Ascending aorta (tissue), 2 donors: ENCODE measurements around the gene KRT222. TPM values are rescaled to one million over a fixed set of nuclear protein-coding genes. Genes with fewer than 3 reads are reported as not detected.

ENCODE experiments used
- DNase-seq, 2 donors: peaks; one replicate each; pipeline ENCODE4 v3.0.0-alpha.2; 2019; ENCODE audit warnings: low spot score in 2 of 2
- H3K27ac ChIP-seq, 2 donors: fragments of 200-600 bp; sonication (generic); one replicate each; pipeline ENCODE4 v1.5.1; 2016 to 2017; ENCODE audit warnings: mild to moderate bottlenecking in 1 of 2
- H3K27me3 ChIP-seq: fragments of 200-600 bp; sonication (generic); one replicate; pipeline ENCODE4 v1.5.1; 2017
- H3K36me3 ChIP-seq, 2 donors: fragments of 200-600 bp; sonication (generic); one replicate each; pipeline ENCODE4 v1.5.1; 2016
- H3K4me1 ChIP-seq, 2 donors: fragments of 200-600 bp; sonication (generic); one replicate each; pipeline ENCODE4 v1.5.1; 2016 to 2017; ENCODE audit warnings: mild to moderate bottlenecking in 1 of 2
- H3K4me3 ChIP-seq, 2 donors: fragments of 200-600 bp; sonication (generic); one replicate each; pipeline ENCODE4 v1.5.1; 2016 to 2017; ENCODE audit warnings: mild to moderate bottlenecking in 1 of 2
- H3K9me3 ChIP-seq, 2 donors: fragments of 200-600 bp; sonication (generic); one replicate each; pipeline ENCODE4 v1.5.1; 2016
- intact Hi-C: fragments of 100-400 bp; cut with DNase I; formaldehyde crosslinking; loops from one replicate; pipeline ENCODE4 v1.15.1; 2023
- total RNA-seq: library from RNA; depleted of rRNA; stranded (reverse); fragments of >200 nt; gene quantifications from one replicate; pipeline ENCODE4 v1.1.0, GENCODE V29; 2016
- TF ChIP-seq, protein P1 (sequence below), 3 experiments: fragments of 200-600 bp in 2 of 3; fragments of 450-650 bp in 1 of 3; sonication (generic) in 2 of 3; IDR thresholded peaks; one replicate each; pipeline ENCODE4 v1.5.1; 2016 to 2019; ENCODE audit warnings: antibody characterized with exemption in 3 of 3, mild to moderate bottlenecking in 1 of 3, moderate library complexity in 1 of 3

The KRT222 gene
- total RNA-seq, 1 donor from 2014 or later = 3.4 TPM

DNA sequence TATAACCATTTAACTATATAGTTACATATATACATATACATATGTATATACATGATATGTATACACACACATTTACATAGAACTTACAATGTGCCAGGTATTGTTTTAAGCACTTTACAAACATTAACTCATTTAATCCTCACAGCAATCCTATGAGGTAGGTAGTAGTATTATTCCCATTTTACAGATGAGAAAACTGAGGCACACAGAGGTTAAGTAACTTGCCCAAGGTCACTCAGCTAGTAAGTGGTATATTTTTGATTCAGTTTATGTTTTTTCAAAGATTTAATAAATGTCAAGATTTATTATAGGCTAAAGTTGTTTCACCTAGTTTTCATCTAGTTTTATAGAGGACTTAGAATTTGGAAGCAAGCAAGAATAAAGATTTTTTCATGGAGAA, 6.6 kb downstream of the KRT222 start:
- Histone ChIP-seq H3K4me1 (no peaks in the 10 kb centered on the region), H3K9me3 (no peaks in the 10 kb centered on the region), H3K36me3 (no peaks in the 10 kb centered on the region), H3K4me3 (no peak overlapping the region), H3K27me3 (no peaks in the 10 kb centered on the region), H3K27ac (no peak overlapping the region)
- TF ChIP-seq, protein P1, sequence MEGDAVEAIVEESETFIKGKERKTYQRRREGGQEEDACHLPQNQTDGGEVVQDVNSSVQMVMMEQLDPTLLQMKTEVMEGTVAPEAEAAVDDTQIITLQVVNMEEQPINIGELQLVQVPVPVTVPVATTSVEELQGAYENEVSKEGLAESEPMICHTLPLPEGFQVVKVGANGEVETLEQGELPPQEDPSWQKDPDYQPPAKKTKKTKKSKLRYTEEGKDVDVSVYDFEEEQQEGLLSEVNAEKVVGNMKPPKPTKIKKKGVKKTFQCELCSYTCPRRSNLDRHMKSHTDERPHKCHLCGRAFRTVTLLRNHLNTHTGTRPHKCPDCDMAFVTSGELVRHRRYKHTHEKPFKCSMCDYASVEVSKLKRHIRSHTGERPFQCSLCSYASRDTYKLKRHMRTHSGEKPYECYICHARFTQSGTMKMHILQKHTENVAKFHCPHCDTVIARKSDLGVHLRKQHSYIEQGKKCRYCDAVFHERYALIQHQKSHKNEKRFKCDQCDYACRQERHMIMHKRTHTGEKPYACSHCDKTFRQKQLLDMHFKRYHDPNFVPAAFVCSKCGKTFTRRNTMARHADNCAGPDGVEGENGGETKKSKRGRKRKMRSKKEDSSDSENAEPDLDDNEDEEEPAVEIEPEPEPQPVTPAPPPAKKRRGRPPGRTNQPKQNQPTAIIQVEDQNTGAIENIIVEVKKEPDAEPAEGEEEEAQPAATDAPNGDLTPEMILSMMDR (IDR thresholded peaks at IDR 0.05) = no peak
- no peak for DNase-seq
- intact Hi-C loops = no loop called here

DNA sequence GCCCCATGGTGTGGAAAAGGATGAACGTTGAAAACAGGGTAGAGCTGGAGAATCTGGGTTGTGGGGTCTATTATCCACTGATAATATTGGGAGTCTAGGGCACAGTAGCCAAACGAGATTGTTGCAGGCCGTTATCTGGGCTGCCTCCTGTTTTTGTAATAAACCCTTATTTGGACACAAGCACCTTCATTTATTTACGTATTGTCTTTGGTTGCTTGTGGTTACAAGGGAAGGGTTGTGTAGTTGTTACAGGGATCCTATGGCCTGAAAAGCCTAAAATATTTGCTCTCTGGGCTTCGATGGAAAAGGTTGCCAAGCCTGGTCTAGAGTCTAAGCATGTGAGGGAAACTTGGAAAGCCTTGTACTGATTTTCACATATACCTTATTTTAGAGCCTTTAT, 13.0 kb downstream of the KRT222 start:
- H3K9me3 ChIP-seq = no peaks in the 10 kb centered on the region
- peaks cover 6 to 13% of the 10 kb centered on the region in 2 donors for H3K4me1 ChIP-seq
- DNase-seq = no peak
- intact Hi-C loops = no loop called here
- H3K4me3 ChIP-seq = no peak overlapping the region
- H3K27ac ChIP-seq = no peak overlapping the region
- H3K27me3 ChIP-seq = no peaks in the 10 kb centered on the region
- no peaks in the 10 kb centered on the region for H3K36me3 ChIP-seq
- TF ChIP-seq, protein P1 (IDR thresholded peaks at IDR 0.05) = no peak

DNA sequence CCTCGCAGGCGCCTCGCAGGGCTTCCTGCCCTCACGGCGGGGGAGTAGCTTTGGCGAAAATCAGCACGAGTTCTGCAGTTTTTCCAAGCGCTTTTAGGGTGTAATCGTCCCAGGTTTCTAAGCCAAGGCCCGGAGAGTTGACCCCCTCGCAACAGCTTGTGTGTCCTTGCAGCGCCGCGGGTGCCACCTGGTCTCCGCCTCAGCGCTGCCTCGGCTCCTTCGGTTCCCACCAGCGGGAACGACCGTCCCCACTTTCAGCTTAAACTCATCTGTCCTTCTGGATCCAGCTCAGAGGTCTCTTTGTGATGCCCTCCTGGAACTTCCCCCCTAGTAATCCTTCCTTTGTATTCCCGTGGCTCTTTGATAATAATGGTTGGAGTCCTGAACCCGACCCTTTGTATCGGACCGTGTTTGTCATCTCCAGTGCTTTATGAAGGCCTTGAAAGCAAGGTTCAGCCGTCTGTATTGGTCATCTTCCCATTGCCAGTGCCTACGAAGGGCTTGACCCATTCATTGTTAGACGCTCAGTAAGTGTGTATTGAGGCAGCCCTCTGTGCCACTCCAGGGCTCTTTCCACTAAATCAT, 16.5 kb downstream of the KRT222 start:
- peak overlapping the region; percentile 98 to 99 for H3K27ac ChIP-seq
- no peaks in the 10 kb centered on the region for H3K9me3 ChIP-seq
- no peak for DNase-seq
- TF ChIP-seq, protein P1 (IDR thresholded peaks at IDR 0.05) = no peak
- H3K4me3 ChIP-seq = peak overlapping the region; percentile 79 to 96
- H3K4me1 ChIP-seq = peaks cover 15 to 31% of the 10 kb centered on the region in 2 donors
- H3K27me3 ChIP-seq = no peaks in the 10 kb centered on the region
- intact Hi-C loops = loop anchor here (5.0 to 10.0 kb wide), 3 partner anchors 176 to 1039 kb away; partner anchors contain the start of genes EIF1 and KRT10
- peaks cover 5 to 16% of the 10 kb centered on the region in 2 donors for H3K36me3 ChIP-seq

DNA sequence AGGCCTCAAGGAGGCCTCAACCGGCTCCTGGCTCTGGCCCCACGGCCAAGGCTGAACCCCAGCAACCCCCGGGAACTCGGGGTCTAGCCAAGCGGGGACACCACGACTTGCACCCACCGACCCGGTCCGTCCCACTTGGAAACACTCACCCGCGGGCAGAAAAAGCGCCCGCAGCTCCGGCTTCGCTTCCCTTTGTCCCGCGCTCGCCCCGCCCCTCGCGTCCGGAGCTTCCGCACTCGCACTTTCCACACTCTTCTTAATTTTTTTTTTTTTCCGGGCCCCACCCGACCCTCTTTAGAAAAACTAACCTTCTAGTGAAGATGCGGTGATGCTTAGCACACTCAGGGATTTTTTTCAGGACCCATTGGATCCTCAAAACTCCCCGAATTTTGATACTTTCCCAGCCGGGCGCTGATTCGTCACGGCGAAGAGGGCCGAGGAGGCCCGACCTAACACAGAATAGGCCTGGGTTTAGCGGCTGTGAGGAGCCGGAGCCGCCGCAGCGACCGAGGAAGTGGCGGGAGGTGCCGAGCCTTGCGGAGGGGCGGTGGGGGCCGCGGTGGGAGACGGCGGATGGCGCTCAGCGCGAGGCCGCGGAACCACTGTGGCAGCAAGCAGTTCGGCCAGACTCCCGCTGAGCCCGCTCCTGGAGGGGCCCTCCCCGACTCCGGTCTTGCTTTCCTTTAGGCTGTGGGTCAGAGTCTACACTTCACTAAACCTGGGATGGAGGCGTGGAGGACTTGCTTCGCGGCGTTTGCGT, 17.2 kb downstream of the KRT222 start, which contains the start of gene SMARCE1:
TSS of gene SMARCE1 (minus strand) at position 195 of the 760 bp plus-strand sequence. CDS start 2,016 bp downstream, outside the sequence.
- intact Hi-C loops = loop anchor here (5.0 to 10.0 kb wide), 3 partner anchors 177 to 1039 kb away; partner anchors contain the start of genes EIF1 and KRT10
- H3K27me3 ChIP-seq = no peaks in the 10 kb centered on the region
- peak in 1 of 2 donors; percentile 80 for DNase-seq
- TF ChIP-seq, protein P1 (IDR thresholded peaks at IDR 0.05) = no peak
- peaks cover 5 to 23% of the 10 kb centered on the region in 2 donors for H3K36me3 ChIP-seq
- H3K4me1 ChIP-seq = peaks cover 15 to 31% of the 10 kb centered on the region in 2 donors
- H3K9me3 ChIP-seq = no peaks in the 10 kb centered on the region
- peak within 1 kb of the TSS; percentile 98 to 99 for H3K27ac ChIP-seq
- peak within 1 kb of the TSS; percentile 79 to 96 for H3K4me3 ChIP-seq

DNA sequence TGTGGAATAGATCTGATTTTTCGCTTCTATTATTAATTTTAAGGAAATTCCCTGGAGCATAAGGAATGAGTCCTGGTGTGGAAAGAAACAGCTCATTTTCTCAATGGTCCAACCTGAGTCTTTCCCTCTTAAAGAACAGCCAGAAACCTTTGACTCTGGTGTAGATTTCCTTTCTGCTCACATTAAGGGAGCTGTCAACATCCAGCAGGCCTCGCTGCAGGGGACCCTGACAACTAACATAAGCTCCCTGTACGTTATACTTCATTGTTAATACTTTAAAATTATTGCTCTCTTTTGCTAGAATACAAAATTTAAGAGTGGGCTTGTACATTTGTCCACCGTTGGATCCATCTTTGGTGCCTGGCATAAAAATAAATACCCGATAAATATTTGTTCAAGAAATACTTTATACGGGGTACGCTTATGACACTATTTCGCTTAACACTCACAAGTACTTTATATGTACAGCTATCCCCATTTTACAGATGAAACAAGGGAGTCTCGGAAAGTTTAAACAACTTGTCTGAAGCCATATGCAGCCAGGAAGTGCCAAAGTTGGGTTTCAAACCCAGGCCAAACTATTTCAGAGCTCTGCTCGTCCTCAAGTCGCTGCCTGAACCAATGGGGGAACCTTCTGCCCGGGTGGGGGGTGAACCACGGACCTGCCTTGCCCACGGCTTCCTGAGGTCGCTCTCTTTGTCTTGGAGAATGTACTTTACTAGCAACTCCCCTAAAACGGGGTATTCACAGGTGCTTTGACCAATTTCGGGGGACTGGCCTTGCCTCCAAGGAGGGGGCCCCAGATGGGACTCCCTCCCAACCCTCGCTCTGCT, 18.0 kb downstream of the KRT222 start:
- intact Hi-C loops = loop anchor here (5.0 to 10.0 kb wide), 3 partner anchors 178 to 1040 kb away; partner anchors contain the start of genes EIF1 and KRT10
- Histone ChIP-seq H3K27me3 (no peaks in the 10 kb centered on the region), H3K36me3 (peaks cover 12 to 31% of the 10 kb centered on the region in 2 donors), H3K4me3 (peak overlapping the region; percentile 79 to 96), H3K27ac (peak overlapping the region; percentile 98 to 99), H3K4me1 (peaks cover 15 to 31% of the 10 kb centered on the region in 2 donors), H3K9me3 (no peaks in the 10 kb centered on the region)
- TF ChIP-seq, protein P1 (IDR thresholded peaks at IDR 0.05) = no peak
- DNase-seq = no peak
